ENCODE results near the gene CLCN3.

DNA sequence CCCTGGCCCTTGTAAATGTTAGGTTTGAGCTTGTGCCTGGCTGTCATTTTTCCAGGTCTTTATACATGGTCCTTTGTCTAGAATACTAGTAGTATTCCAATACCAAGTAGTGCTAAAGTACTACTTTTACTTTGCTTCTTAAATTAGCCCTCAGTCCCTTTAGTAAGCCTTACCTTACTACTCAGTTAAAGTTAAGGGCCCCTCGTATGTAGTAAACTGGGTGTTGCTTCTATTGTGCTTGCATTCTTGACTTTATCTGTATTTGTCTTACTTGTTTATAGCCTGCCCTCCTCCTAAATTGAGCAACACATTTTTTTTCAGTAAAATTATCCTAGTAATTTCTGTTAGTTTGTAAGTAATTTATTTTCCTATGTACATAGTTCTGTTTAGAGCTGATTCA is 25.2 kb downstream of the CLCN3 start:
- TF ChIP-seq, protein P1, sequence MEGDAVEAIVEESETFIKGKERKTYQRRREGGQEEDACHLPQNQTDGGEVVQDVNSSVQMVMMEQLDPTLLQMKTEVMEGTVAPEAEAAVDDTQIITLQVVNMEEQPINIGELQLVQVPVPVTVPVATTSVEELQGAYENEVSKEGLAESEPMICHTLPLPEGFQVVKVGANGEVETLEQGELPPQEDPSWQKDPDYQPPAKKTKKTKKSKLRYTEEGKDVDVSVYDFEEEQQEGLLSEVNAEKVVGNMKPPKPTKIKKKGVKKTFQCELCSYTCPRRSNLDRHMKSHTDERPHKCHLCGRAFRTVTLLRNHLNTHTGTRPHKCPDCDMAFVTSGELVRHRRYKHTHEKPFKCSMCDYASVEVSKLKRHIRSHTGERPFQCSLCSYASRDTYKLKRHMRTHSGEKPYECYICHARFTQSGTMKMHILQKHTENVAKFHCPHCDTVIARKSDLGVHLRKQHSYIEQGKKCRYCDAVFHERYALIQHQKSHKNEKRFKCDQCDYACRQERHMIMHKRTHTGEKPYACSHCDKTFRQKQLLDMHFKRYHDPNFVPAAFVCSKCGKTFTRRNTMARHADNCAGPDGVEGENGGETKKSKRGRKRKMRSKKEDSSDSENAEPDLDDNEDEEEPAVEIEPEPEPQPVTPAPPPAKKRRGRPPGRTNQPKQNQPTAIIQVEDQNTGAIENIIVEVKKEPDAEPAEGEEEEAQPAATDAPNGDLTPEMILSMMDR (IDR thresholded peaks at IDR 0.05; ENCODE audit: low read length) = no peak
- TF ChIP-seq EZH2phosphoT487 (IDR thresholded peaks at IDR 0.05; ENCODE audit: low read length) (no peak), EZH2 (optimal IDR thresholded peaks at IDR 0.05; ENCODE audit: low read depth, low read length) (no peak)
